Fibroblast of skin of left quadriceps (primary cell): ENCODE results near the gene MDN1.

ENCODE experiments used
- DNase-seq, 2 experiments: peaks; one replicate each; pipeline ENCODE4 v3.0.0-alpha.2; 2013; ENCODE audit warnings: low read depth in 2 of 2

MDN1 gene

GRCh38 chr6:89605861-89606260, 213.7 kb downstream of the MDN1 start:
- no peak for DNase-seq

DNA sequence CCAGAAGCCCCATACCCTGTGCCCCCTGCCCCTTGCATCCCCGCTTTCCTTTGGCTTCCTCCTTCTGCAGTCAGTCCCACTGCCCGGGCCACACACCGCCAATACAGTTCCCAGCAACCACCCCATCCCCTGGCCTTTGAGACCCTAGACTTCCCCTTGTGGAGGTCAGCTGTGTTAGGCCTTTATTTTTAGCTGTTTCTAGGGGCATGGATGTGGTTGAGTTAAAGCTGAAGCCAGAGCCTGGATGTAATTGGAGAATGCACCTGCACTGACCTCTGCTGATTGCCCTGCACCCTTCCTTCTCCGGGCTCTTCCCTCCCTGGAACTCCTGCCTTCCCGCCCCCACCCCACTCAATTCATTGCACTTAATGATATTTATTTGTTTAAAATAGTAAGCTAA, 214.9 kb downstream of the MDN1 start:
- no peak for DNase-seq

DNA sequence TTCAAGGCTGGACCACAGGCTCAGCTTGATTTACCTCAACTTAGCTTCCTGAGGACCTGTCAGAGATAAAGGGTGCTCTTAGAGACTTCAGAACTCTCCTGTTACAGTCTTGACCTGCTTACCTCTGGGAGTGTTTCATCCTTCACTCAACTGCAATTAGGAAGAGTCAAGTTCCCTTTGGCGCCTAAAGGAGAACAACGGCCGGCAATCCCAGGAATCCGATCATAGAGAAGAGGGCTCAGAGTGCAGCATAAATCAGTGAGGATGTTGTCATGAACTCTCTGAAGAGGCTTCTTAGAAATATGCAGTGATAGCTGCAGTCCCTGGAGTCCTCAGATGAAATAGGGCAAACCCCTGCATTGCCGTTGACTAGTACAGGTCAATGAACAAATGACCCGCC, 217.4 kb downstream of the MDN1 start:
- DNase-seq, result no peak

DNA sequence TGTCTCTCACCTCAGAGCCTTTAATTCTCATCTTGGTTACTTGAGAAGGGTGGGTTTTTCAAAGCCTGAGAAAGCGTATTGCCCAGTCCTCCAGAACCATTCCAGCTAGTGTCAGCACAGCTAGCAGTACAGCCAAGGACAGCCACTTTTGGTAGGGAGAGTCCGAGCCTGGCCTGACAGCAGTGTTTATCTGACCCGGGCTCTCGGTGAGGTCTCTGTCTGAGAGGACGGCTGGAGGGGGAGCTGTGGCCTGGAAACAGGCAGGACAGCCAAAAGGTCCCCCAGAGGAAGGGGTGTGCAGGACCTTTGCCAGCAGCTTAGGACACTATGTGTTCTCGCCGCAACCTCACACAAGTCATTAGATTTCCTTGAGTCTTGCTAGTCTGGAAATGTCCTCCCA, 219.9 kb downstream of the MDN1 start:
- DNase-seq, result no peak

- DNase-seq, result no peak
These were observed 221.6 kb downstream of the MDN1 start for GRCh38 chr6:89597988-89598387.

GRCh38 chr6:89597372-89597771, 222.2 kb downstream of the MDN1 start:
- DNase-seq, result no peak

DNA sequence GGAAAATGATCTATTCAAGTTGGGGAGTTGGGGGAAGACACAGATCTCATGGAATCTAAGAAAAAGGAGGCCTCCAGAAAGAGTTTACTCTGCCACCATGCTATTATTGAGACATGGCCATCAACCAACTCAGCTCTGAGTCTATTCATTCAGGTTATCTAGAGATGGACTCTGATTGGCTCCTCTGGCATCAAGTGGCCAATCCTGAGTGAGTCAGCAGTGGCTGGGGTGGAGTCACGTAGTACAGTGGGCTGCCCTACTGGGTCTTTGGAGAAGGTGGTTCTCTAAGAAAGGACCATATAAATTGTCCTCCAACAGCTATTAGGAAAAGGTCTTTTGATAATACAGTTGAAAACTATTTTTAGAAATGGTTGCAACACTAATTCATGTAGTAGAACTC, 223.1 kb downstream of the MDN1 start:
- no peak for DNase-seq

DNA sequence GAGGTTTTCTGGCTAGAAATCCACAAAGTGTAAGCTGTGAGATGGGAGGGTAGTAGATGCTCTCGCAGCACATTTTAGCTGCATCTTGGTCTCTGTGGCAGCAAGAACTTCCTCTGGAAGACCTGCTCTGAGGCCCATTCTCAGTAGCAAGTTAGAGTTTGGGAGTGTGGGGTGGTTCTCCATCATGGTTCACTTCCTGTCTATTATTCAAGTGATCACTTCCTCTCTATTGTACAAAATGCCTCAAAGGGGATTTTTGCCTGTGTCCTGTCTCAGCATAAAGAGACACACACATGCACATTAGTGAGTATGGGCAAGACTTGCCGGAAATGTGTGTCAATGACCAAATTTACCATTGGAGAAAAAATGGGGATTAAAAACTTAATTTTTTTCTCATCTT, 223.5 kb downstream of the MDN1 start:
- DNase-seq, result no peak
